HEK293 (cell line): Measurements from ENCODE around the gene LIMK2.
"Not testable (repeated sequence)": the region's sequence is repeated elsewhere in the genome, so short reads cannot be mapped to it uniquely, and the experiment has no call there.

Experiments used
- CTCF ChIA-PET: fragments of 350-600 bp; formaldehyde crosslinking; extraction: SDS; loops from one replicate; lab custom pipeline; 2021; ENCODE audit warnings: antibody characterized with exemption; lab: Yijun Ruan, JAX
- POLR2A ChIA-PET: fragments of 300-600 bp; formaldehyde crosslinking; extraction: SDS; loops from one replicate; lab custom pipeline; 2020; ENCODE audit warnings: antibody characterized with exemption, inconsistent platforms; lab: Yijun Ruan, JAX
- H3K27ac ChIP-seq: fragments of 200-500 bp; sonication (Bioruptor generic); 2 replicates; pipeline ENCODE4 v1.5.1; 2014; ENCODE audit warnings: low read depth, low read length, control low read depth, inconsistent platforms; ENCODE audit errors: extremely low read depth
- H3K36me3 ChIP-seq, 2 experiments: fragments of 200-500 bp in 1 of 2; sonication (Bioruptor generic) in 1 of 2; 1 replicate in 1 of 2; 2 replicates in 1 of 2; pipeline ENCODE4 v1.5.1; 2014 to 2017; ENCODE audit warnings: inconsistent platforms in 2 of 2, low read length in 2 of 2; ENCODE audit not compliant: control insufficient read depth in 2 of 2, insufficient read depth in 1 of 2
- H3K4me1 ChIP-seq: fragments of 200-500 bp; sonication (Bioruptor generic); 2 replicates; pipeline ENCODE4 v1.5.1; 2014; ENCODE audit warnings: mild to moderate bottlenecking, low read length, inconsistent platforms; ENCODE audit not compliant: control insufficient read depth, insufficient read depth
- H3K4me3 ChIP-seq: 2 replicates; pipeline ENCODE4 v1.5.1; 2011; ENCODE audit warnings: low read depth, mild to moderate bottlenecking, control low read depth, low read length, moderate library complexity
- H3K9me3 ChIP-seq: fragments of 200-500 bp; sonication (Bioruptor generic); 2 replicates; pipeline ENCODE4 v1.5.1; 2014; ENCODE audit warnings: low read depth, low read length, inconsistent platforms; ENCODE audit not compliant: control insufficient read depth, insufficient read depth
- HOXD13 ChIP-seq: sonication (generic); formaldehyde crosslinking; IDR thresholded peaks from 2 replicates; pipeline ENCODE4 v1.8.0; 2022; ENCODE audit warnings: missing genetic modification reagents, borderline replicate concordance
- IKZF3 ChIP-seq: fragments of 450-650 bp; IDR thresholded peaks from 2 replicates; pipeline ENCODE4 v1.5.0; 2018; ENCODE audit warnings: missing biosample characterization, mild to moderate bottlenecking, missing genetic modification characterization, moderate library complexity
- OVOL3 ChIP-seq: fragments of 450-650 bp; formaldehyde crosslinking; IDR thresholded peaks from 2 replicates; pipeline ENCODE4 v1.5.1; 2016; ENCODE audit warnings: missing biosample characterization, missing genetic modification characterization
- PATZ1 ChIP-seq: fragments of 450-650 bp; formaldehyde crosslinking; IDR thresholded peaks from 2 replicates; pipeline ENCODE4 v1.5.1; 2016; ENCODE audit warnings: missing biosample characterization, missing genetic modification characterization
- TRIM28 ChIP-seq: IDR thresholded peaks from 2 replicates; pipeline ENCODE4 v1.6.1; 2011; ENCODE audit warnings: low read length, control low read depth, borderline replicate concordance
- WT1 ChIP-seq: fragments of 450-650 bp; formaldehyde crosslinking; IDR thresholded peaks from 2 replicates; pipeline ENCODE4 v1.5.1; 2016; ENCODE audit warnings: missing biosample characterization, missing genetic modification characterization
- ZBTB17 ChIP-seq: fragments of 450-650 bp; formaldehyde crosslinking; IDR thresholded peaks from 2 replicates; pipeline ENCODE4 v1.5.1; 2016; ENCODE audit warnings: missing biosample characterization, missing genetic modification characterization
- ZFHX2 ChIP-seq: fragments of 450-650 bp; formaldehyde crosslinking; conservative IDR thresholded peaks from 2 replicates; pipeline ENCODE4 v1.5.1; 2016; ENCODE audit warnings: missing biosample characterization, missing genetic modification characterization
- ZFP69B ChIP-seq: fragments of 450-650 bp; formaldehyde crosslinking; IDR thresholded peaks from 2 replicates; pipeline ENCODE4 v1.5.1; 2016; ENCODE audit warnings: missing biosample characterization, missing genetic modification characterization
- ZNF10 ChIP-seq: fragments of 450-650 bp; formaldehyde crosslinking; IDR thresholded peaks from 2 replicates; pipeline ENCODE4 v1.5.1; 2017; ENCODE audit warnings: missing biosample characterization, missing genetic modification characterization
- ZNF202 ChIP-seq: fragments of 450-650 bp; formaldehyde crosslinking; IDR thresholded peaks from 2 replicates; pipeline ENCODE4 v1.5.1; 2016; ENCODE audit warnings: missing biosample characterization, missing genetic modification characterization, borderline replicate concordance
- ZNF223 ChIP-seq: fragments of 450-650 bp; formaldehyde crosslinking; IDR thresholded peaks from 2 replicates; pipeline ENCODE4 v1.5.1; 2016; ENCODE audit warnings: missing biosample characterization, missing genetic modification characterization
- ZNF366 ChIP-seq: fragments of 450-650 bp; formaldehyde crosslinking; conservative IDR thresholded peaks from 2 replicates; pipeline ENCODE4 v1.5.1; 2016; ENCODE audit warnings: missing biosample characterization, missing genetic modification characterization
- ZNF433 ChIP-seq: fragments of 450-650 bp; formaldehyde crosslinking; IDR thresholded peaks from 2 replicates; pipeline ENCODE4 v1.5.1; 2016; ENCODE audit warnings: missing biosample characterization, missing genetic modification characterization, low read depth
- ZNF449 ChIP-seq: fragments of 450-650 bp; formaldehyde crosslinking; IDR thresholded peaks from 2 replicates; pipeline ENCODE4 v1.5.1; 2017; ENCODE audit warnings: missing biosample characterization, mild to moderate bottlenecking, missing genetic modification characterization, moderate library complexity
- ZNF501 ChIP-seq: fragments of 450-650 bp; formaldehyde crosslinking; IDR thresholded peaks from 2 replicates; pipeline ENCODE4 v1.5.1; 2016; ENCODE audit warnings: missing biosample characterization, missing genetic modification characterization
- ZNF514 ChIP-seq: fragments of 450-650 bp; formaldehyde crosslinking; IDR thresholded peaks from 2 replicates; pipeline ENCODE4 v1.5.1; 2016; ENCODE audit warnings: missing biosample characterization, missing genetic modification characterization
- ZNF571 ChIP-seq: fragments of 450-650 bp; formaldehyde crosslinking; IDR thresholded peaks from 2 replicates; pipeline ENCODE4 v1.5.0; 2017; ENCODE audit warnings: missing biosample characterization, missing genetic modification characterization
- ZNF677 ChIP-seq: fragments of 450-650 bp; IDR thresholded peaks from 2 replicates; pipeline ENCODE4 v1.5.0; 2018; ENCODE audit warnings: missing biosample characterization, mild to moderate bottlenecking, missing genetic modification characterization, moderate library complexity
- ZNF692 ChIP-seq: fragments of 450-650 bp; formaldehyde crosslinking; IDR thresholded peaks from 2 replicates; pipeline ENCODE4 v1.5.1; 2016; ENCODE audit warnings: missing biosample characterization, missing genetic modification characterization
- ZNF777 ChIP-seq: fragments of 450-650 bp; formaldehyde crosslinking; IDR thresholded peaks from 2 replicates; pipeline ENCODE4 v1.5.1; 2017; ENCODE audit warnings: missing biosample characterization, missing genetic modification characterization, borderline replicate concordance
- ZSCAN4 ChIP-seq: fragments of 450-650 bp; formaldehyde crosslinking; IDR thresholded peaks from 2 replicates; pipeline ENCODE4 v1.5.1; 2017; ENCODE audit warnings: missing biosample characterization, missing genetic modification characterization

LIMK2 gene

GRCh38 chr22:31206460-31206859 lies 5.6 kb upstream of the LIMK2 start:
- H3K9me3 ChIP-seq, H3K27ac ChIP-seq, POLR2A ChIA-PET, H3K4me3 ChIP-seq, H3K4me1 ChIP-seq: not testable (repeated sequence)
- CTCF ChIA-PET = interaction anchor here (0.7 to 1.5 kb wide), 2 partner anchors 24 to 116 kb away, joined by 3 to 7 read pairs; no protein-coding TSS in a partner anchor
- H3K36me3 ChIP-seq = peaks cover 0 to 41% of the 10 kb centered on the region in 2 experiments; a peak in 2 of 3 replicates

- POLR2A ChIA-PET = interaction anchor here (0.6 to 0.7 kb wide), 2 partner anchors 100 to 119 kb away, joined by 3 to 4 read pairs; partner anchors contain the start of gene SELENOM
Observed at GRCh38 chr22:31206896-31207687, 5.0 kb upstream of the LIMK2 start.

GRCh38 chr22:31210556-31211421 lies 1.3 kb upstream of the LIMK2 start:
- Histone ChIP-seq H3K4me1 (no peaks in the 10 kb centered on the region), H3K36me3 (peaks cover 0 to 9% of the 10 kb centered on the region in 2 experiments; a peak in 2 of 3 replicates), H3K9me3 (no peaks in the 10 kb centered on the region), H3K27ac (no peak overlapping the region), H3K4me3 (no peak overlapping the region)
- POLR2A ChIA-PET = interaction anchor here (1.7 to 1.9 kb wide), 2 partner anchors 51 to 82 kb away, joined by 6 to 9 read pairs; partner anchors contain the start of genes PIK3IP1 and RNF185
- CTCF ChIA-PET = interaction anchor here (0.6 to 6.1 kb wide), 36 partner anchors 9 to 766 kb away, joined by 3 to 117 read pairs (median 6); partner anchors contain the start of gene SELENOM
- no peak for TF ChIP-seq ZNF10 (tag by site-specific recombination)
- TF ChIP-seq ZNF366 (tag by site-specific recombination) = no peak
- no peak for TF ChIP-seq ZNF501
- TF ChIP-seq ZNF514 (tag by site-specific recombination) = no peak
- no peak for TF ChIP-seq ZSCAN4 (tag by site-specific recombination)
- no peak for TF ChIP-seq ZNF777 (tag by site-specific recombination)
- TF ChIP-seq HOXD13 = no peak
- no peak for TF ChIP-seq ZNF202 (tag by site-specific recombination)
- no peak for TF ChIP-seq ZNF449 (tag by site-specific recombination)
- no peak for TF ChIP-seq ZNF677 (tag by site-specific recombination)
- TF ChIP-seq ZBTB17 (tag by site-specific recombination) = no peak
- no peak for TF ChIP-seq ZNF433
- TF ChIP-seq WT1 (tag by site-specific recombination) = no peak
- TF ChIP-seq TRIM28 = no peak

More at GRCh38 chr22:31206896-31207687, 5.0 kb upstream of the LIMK2 start:
- peaks cover 0 to 35% of the 10 kb centered on the region in 2 experiments; a peak in 2 of 3 replicates for H3K36me3 ChIP-seq
- TF ChIP-seq ZNF692 (tag by site-specific recombination) = no peak
- no peak for TF ChIP-seq IKZF3
- TF ChIP-seq PATZ1 = no peak
- no peak for TF ChIP-seq ZFP69B (tag by site-specific recombination)
- TF ChIP-seq OVOL3 = no peak
- TF ChIP-seq ZNF223 (tag by site-specific recombination) = no peak
- peak; percentile 33 for TF ChIP-seq ZFHX2 (tag by site-specific recombination)
- TF ChIP-seq ZNF571 (tag by site-specific recombination) = no peak
- H3K4me1 ChIP-seq = no peaks in the 10 kb centered on the region
- CTCF ChIA-PET = interaction anchor here (0.6 to 1.5 kb wide), 7 partner anchors 13 to 545 kb away, joined by 3 to 8 read pairs (median 4); no protein-coding TSS in a partner anchor
- no peak overlapping the region for H3K27ac ChIP-seq
- H3K4me3 ChIP-seq = no peak overlapping the region
- no peaks in the 10 kb centered on the region for H3K9me3 ChIP-seq
